Measurements from ENCODE around the gene PDE5A.

DNA sequence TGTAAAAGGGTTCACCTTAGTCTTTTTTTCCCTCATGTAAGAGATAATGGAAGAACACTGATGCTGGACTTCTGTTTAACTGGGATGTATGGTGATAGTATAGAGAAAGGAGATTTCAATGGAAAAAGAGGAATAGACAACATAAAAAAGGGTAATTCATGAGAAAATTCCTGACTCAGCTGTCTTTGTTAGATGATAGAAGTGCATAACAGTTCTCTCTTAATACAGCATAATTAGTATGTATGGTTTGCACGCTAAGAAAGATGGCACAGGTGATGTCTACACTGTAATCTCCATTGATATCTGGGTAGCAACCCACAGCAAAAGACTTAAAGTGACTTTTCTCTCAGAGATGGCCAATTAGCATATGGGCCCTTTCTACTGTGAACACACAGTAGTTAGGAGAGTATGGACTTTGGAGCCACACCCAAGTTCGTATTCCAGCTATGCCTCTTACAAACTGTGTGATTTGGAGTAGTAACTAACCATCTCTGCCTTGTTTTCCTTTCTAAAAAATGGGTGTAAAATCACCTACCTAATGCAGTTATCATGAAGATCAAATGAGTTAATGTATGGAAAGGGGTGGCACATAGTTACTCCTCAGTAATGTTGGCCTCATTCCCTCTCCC, 149.3 kb downstream of the PDE5A start:
- TF ChIP-seq, protein P1, sequence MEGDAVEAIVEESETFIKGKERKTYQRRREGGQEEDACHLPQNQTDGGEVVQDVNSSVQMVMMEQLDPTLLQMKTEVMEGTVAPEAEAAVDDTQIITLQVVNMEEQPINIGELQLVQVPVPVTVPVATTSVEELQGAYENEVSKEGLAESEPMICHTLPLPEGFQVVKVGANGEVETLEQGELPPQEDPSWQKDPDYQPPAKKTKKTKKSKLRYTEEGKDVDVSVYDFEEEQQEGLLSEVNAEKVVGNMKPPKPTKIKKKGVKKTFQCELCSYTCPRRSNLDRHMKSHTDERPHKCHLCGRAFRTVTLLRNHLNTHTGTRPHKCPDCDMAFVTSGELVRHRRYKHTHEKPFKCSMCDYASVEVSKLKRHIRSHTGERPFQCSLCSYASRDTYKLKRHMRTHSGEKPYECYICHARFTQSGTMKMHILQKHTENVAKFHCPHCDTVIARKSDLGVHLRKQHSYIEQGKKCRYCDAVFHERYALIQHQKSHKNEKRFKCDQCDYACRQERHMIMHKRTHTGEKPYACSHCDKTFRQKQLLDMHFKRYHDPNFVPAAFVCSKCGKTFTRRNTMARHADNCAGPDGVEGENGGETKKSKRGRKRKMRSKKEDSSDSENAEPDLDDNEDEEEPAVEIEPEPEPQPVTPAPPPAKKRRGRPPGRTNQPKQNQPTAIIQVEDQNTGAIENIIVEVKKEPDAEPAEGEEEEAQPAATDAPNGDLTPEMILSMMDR (IDR thresholded peaks at IDR 0.05; ENCODE audit: low read length), result no peak
- no peak for TF ChIP-seq EZH2 (optimal IDR thresholded peaks at IDR 0.05; ENCODE audit: low read depth, low read length)

Measured in MM.1S (cell line).